Measurements from ENCODE around the gene PAX6.

Gene PAX6

DNA sequence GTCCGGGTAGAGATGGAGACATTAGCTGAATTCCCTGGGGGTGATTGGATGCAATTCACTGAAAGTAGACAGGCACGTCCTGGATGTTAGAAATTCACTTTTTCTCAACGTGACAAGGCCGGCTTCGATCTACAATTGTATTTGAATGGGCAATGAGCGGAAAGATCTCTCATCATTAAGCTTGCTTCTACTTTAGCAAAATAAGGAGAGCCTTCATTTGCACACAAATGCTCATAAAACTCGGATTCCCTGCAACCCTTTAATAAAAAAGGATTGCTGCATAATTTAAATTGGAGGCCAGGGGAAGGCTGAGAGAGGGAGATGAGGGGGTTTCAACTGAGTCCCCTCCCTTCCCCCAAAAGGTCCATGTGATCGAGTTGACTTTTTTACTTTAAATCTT lies 10.6 kb upstream of the PAX6 start:
- no peak overlapping the region for H3K4me2 ChIP-seq (ENCODE audit: low read depth, low read length, poor library complexity, severe bottlenecking)
- no peaks in the 10 kb centered on the region for H3K27me3 ChIP-seq (ENCODE audit: low read length)
- TF ChIP-seq EZH2phosphoT487 (conservative IDR thresholded peaks at IDR 0.05; ENCODE audit: low read length) = no peak
- TF ChIP-seq, protein P1, sequence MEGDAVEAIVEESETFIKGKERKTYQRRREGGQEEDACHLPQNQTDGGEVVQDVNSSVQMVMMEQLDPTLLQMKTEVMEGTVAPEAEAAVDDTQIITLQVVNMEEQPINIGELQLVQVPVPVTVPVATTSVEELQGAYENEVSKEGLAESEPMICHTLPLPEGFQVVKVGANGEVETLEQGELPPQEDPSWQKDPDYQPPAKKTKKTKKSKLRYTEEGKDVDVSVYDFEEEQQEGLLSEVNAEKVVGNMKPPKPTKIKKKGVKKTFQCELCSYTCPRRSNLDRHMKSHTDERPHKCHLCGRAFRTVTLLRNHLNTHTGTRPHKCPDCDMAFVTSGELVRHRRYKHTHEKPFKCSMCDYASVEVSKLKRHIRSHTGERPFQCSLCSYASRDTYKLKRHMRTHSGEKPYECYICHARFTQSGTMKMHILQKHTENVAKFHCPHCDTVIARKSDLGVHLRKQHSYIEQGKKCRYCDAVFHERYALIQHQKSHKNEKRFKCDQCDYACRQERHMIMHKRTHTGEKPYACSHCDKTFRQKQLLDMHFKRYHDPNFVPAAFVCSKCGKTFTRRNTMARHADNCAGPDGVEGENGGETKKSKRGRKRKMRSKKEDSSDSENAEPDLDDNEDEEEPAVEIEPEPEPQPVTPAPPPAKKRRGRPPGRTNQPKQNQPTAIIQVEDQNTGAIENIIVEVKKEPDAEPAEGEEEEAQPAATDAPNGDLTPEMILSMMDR (IDR thresholded peaks at IDR 0.05; ENCODE audit: insufficient read depth, low read length, poor library complexity, severe bottlenecking) = no peak
- H3K36me3 ChIP-seq (ENCODE audit: low read length) = no peaks in the 10 kb centered on the region
- H3K79me2 ChIP-seq (ENCODE audit: insufficient read depth, low read length) = no peaks in the 10 kb centered on the region
- no peak overlapping the region for H2AFZ ChIP-seq (ENCODE audit: low read depth, low read length, severe bottlenecking)
- no peak overlapping the region for H3K27ac ChIP-seq (ENCODE audit: low read depth, low read length)
- H3K4me3 ChIP-seq (ENCODE audit: insufficient read depth, low read length, poor library complexity, severe bottlenecking) = no peak overlapping the region
- no peaks in the 10 kb centered on the region for H3K9me3 ChIP-seq (ENCODE audit: insufficient read depth, low read length)
- no peaks in the 10 kb centered on the region for H3K9me2 ChIP-seq (replicated peaks; ENCODE audit: insufficient read depth, low read length)
- H4K20me1 ChIP-seq (ENCODE audit: low read depth, low read length) = no peaks in the 10 kb centered on the region
- H3K9ac ChIP-seq (ENCODE audit: low read length) = no peak overlapping the region
- H3F3A ChIP-seq (ENCODE audit: insufficient read depth) = no peaks in the 10 kb centered on the region

GRCh38 chr11:31821235-31821764 lies 10.2 kb upstream of the PAX6 start:
- Histone ChIP-seq H3K36me3 (ENCODE audit: low read length) (no peaks in the 10 kb centered on the region), H3K4me2 (ENCODE audit: low read depth, low read length, poor library complexity, severe bottlenecking) (no peak overlapping the region), H4K20me1 (ENCODE audit: low read depth, low read length) (no peaks in the 10 kb centered on the region), H3K9me3 (ENCODE audit: insufficient read depth, low read length) (no peaks in the 10 kb centered on the region), H3K79me2 (ENCODE audit: insufficient read depth, low read length) (no peaks in the 10 kb centered on the region), H3K9me2 (replicated peaks; ENCODE audit: insufficient read depth, low read length) (no peaks in the 10 kb centered on the region), H3K27ac (ENCODE audit: low read depth, low read length) (no peak overlapping the region), H3K4me3 (ENCODE audit: insufficient read depth, low read length, poor library complexity, severe bottlenecking) (no peak overlapping the region), H3K9ac (ENCODE audit: low read length) (no peak overlapping the region), H2AFZ (ENCODE audit: low read depth, low read length, severe bottlenecking) (no peak overlapping the region), H3F3A (ENCODE audit: insufficient read depth) (no peaks in the 10 kb centered on the region), H3K27me3 (ENCODE audit: low read length) (no peaks in the 10 kb centered on the region)
- TF ChIP-seq, protein P1 (IDR thresholded peaks at IDR 0.05; ENCODE audit: insufficient read depth, low read length, poor library complexity, severe bottlenecking) = no peak
- TF ChIP-seq EZH2phosphoT487 (conservative IDR thresholded peaks at IDR 0.05; ENCODE audit: low read length) = no peak

- H3K79me2 ChIP-seq (ENCODE audit: insufficient read depth, low read length) = no peaks in the 10 kb centered on the region
- H3K9ac ChIP-seq (ENCODE audit: low read length) = no peak overlapping the region
- H3K9me3 ChIP-seq (ENCODE audit: insufficient read depth, low read length) = no peaks in the 10 kb centered on the region
- H3K4me3 ChIP-seq (ENCODE audit: insufficient read depth, low read length, poor library complexity, severe bottlenecking) = no peak overlapping the region
- H3K4me2 ChIP-seq (ENCODE audit: low read depth, low read length, poor library complexity, severe bottlenecking) = no peak overlapping the region
- no peaks in the 10 kb centered on the region for H3K36me3 ChIP-seq (ENCODE audit: low read length)
- no peak for TF ChIP-seq EZH2phosphoT487 (conservative IDR thresholded peaks at IDR 0.05; ENCODE audit: low read length)
- TF ChIP-seq, protein P1 (IDR thresholded peaks at IDR 0.05; ENCODE audit: insufficient read depth, low read length, poor library complexity, severe bottlenecking) = no peak
- no peak overlapping the region for H2AFZ ChIP-seq (ENCODE audit: low read depth, low read length, severe bottlenecking)
- H3K9me2 ChIP-seq (replicated peaks; ENCODE audit: insufficient read depth, low read length) = no peaks in the 10 kb centered on the region
- no peaks in the 10 kb centered on the region for H4K20me1 ChIP-seq (ENCODE audit: low read depth, low read length)
- no peaks in the 10 kb centered on the region for H3F3A ChIP-seq (ENCODE audit: insufficient read depth)
- no peak overlapping the region for H3K27ac ChIP-seq (ENCODE audit: low read depth, low read length)
- no peaks in the 10 kb centered on the region for H3K27me3 ChIP-seq (ENCODE audit: low read length)
These were observed 9.3 kb upstream of the PAX6 start for GRCh38 chr11:31820438-31820818.

All from SU-DHL-6 (cell line).